Sigmoid colon (tissue), 3 donors: Measurements from ENCODE around the gene CHRM5.

Source experiments
- CTCF ChIP-seq, 4 experiments: fragments of 450-650 bp in 3 of 4; fragments of 200-600 bp in 1 of 4; IDR thresholded peaks; one replicate each; pipeline ENCODE4 v1.5.1; 2016 to 2019; ENCODE audit warnings: antibody characterized with exemption in 4 of 4, mild to moderate bottlenecking in 3 of 4, moderate library complexity in 2 of 4
- POLR2A ChIP-seq, 2 donors: fragments of 450-650 bp; IDR thresholded peaks; one replicate each; pipeline ENCODE4 v1.6.1; 2016; ENCODE audit warnings: antibody characterized with exemption in 2 of 2, mild to moderate bottlenecking in 2 of 2, moderate library complexity in 2 of 2

- TF ChIP-seq CTCF (IDR thresholded peaks at IDR 0.05) (no peak), POLR2A (IDR thresholded peaks at IDR 0.05) (no peak)
Observed at GRCh38 chr15:33926260-33926659, 42.0 kb upstream of the CHRM5 start.
